ENCODE results near the gene GSTK1.
A peak's percentile ranks its signal among the peaks of the same experiment; 100 is the strongest.
"Not testable (repeated sequence)": the region's sequence is repeated elsewhere in the genome, so short reads cannot be mapped to it uniquely, and the experiment has no call there.

The GSTK1 gene

DNA sequence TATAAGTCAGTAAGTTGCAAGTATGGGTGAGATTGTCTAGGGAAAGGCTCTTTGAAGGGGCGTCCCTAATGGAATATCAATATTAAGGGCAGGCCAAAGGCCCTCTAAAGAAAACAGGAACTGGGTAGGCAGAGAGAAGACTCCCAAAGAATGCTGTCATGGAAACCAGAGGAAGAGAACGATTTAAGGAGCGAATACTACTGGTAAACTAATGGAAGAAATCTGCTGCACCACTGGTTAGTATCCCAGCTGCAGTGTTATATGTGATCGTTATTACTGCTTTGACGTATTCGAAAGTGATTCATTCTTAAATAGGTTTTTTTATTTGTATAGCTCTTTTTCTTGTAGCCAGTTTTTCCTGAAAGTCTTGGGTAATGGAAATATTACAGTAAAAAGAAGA, 26.2 kb downstream of the GSTK1 start:
- DNase-seq (ENCODE audit: low read depth, low spot score) = no peak
- peak overlapping the region; percentile 98 for H3K9ac ChIP-seq (ENCODE audit: insufficient read length)
- peaks cover 3% of the 10 kb centered on the region; the same call in 1 of the 2 replicates for H3K9me3 ChIP-seq (ENCODE audit: low read depth, low read length)
- TF ChIP-seq POLR2AphosphoS5 (IDR thresholded peaks at IDR 0.05; ENCODE audit: borderline replicate concordance, low read depth, low read length) (no peak), EZH2 (IDR thresholded peaks at IDR 0.05) (no peak), FOXP2 (optimal IDR thresholded peaks at IDR 0.05; ENCODE audit: control extremely low read depth, extremely low read length, insufficient read depth) (no peak)
- H3K27ac ChIP-seq = no peak overlapping the region
- H3K36me3 ChIP-seq (ENCODE audit: insufficient read depth, low read length) = peaks cover 41% of the 10 kb centered on the region
- peak overlapping the region; percentile 97 for H3K4me3 ChIP-seq

GRCh38 chr7:143289888-143290287, 26.6 kb downstream of the GSTK1 start:
- not testable (repeated sequence) for H3K27ac ChIP-seq

DNA sequence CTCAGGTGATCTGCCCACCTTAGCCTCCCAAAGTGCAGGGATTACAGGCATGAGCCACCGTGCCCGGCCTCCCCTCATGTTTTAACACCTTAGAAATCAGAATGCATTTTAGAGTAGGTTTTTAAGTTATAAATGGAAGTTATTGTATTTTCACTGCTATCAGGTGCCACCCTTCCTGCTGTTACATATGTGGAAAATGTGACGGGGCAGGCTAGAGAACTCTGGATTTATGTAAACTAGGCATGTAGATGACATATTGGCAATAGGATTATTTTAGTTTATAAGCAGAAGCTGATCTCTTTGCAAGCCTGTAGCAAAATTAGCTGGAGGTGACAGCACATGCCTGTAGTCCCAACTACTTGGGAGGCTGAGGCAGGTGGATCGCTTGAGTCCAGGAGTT, 27.1 kb downstream of the GSTK1 start:
- H3K4me3 ChIP-seq = peak overlapping the region; percentile 48
- no peak overlapping the region for H3K9ac ChIP-seq (ENCODE audit: insufficient read length)
- no peak overlapping the region for H3K27ac ChIP-seq
- H3K36me3 ChIP-seq (ENCODE audit: insufficient read depth, low read length) = peaks cover 50% of the 10 kb centered on the region
- DNase-seq (ENCODE audit: low read depth, low spot score) = no peak
- TF ChIP-seq EZH2 (IDR thresholded peaks at IDR 0.05) (no peak), POLR2AphosphoS5 (IDR thresholded peaks at IDR 0.05; ENCODE audit: borderline replicate concordance, low read depth, low read length) (no peak)
- H3K9me3 ChIP-seq (ENCODE audit: low read depth, low read length) = peaks cover 3% of the 10 kb centered on the region; the same call in 1 of the 2 replicates

More at GRCh38 chr7:143289888-143290287, 26.6 kb downstream of the GSTK1 start:
- DNase-seq (ENCODE audit: low read depth, low spot score); H3K9me3 ChIP-seq (ENCODE audit: low read depth, low read length): not testable (repeated sequence)
- peak overlapping the region; percentile 98 for H3K9ac ChIP-seq (ENCODE audit: insufficient read length)
- peak overlapping the region; percentile 97 for H3K4me3 ChIP-seq
- peaks cover 46% of the 10 kb centered on the region for H3K36me3 ChIP-seq (ENCODE audit: insufficient read depth, low read length)

DNA sequence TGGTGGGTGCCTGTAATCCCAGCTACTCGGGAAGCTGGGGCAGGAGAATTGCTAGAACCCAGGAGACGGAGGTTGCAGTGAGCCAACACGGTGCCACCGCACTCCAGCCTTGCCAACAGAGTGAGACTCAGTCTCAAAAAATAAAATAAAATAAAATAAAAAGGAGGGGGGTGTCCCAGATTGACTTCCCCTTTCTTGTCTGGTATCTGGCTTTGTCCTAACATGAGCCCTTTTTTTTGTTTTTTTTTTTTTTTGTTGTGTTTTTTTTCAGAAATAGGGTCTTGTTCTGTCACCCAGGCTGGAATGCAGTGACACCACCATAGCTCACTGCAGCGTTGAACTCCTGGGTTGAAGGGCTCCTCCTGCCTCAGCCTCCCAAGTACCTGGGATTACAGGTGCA, 29.6 kb downstream of the GSTK1 start:
- Histone ChIP-seq H3K9me3 (ENCODE audit: low read depth, low read length) (no peaks in the 10 kb centered on the region), H3K36me3 (ENCODE audit: insufficient read depth, low read length) (peaks cover 75% of the 10 kb centered on the region), H3K27ac (no peak overlapping the region), H3K4me3 (no peak overlapping the region), H3K9ac (ENCODE audit: insufficient read length) (no peak overlapping the region)
- no peak for DNase-seq (ENCODE audit: low read depth, low spot score)
- TF ChIP-seq EZH2 (IDR thresholded peaks at IDR 0.05) (no peak), FOXP2 (optimal IDR thresholded peaks at IDR 0.05; ENCODE audit: control extremely low read depth, extremely low read length, insufficient read depth) (no peak), POLR2AphosphoS5 (IDR thresholded peaks at IDR 0.05; ENCODE audit: borderline replicate concordance, low read depth, low read length) (no peak)

GRCh38 chr7:143295870-143296269, 32.6 kb downstream of the GSTK1 start:
- DNase-seq (ENCODE audit: low read depth, low spot score) = no peak
- H3K27ac ChIP-seq = peak overlapping the region; percentile 68
- no peaks in the 10 kb centered on the region for H3K9me3 ChIP-seq (ENCODE audit: low read depth, low read length)
- H3K36me3 ChIP-seq (ENCODE audit: insufficient read depth, low read length) = peaks cover 97% of the 10 kb centered on the region
- TF ChIP-seq POLR2AphosphoS5 (IDR thresholded peaks at IDR 0.05; ENCODE audit: borderline replicate concordance, low read depth, low read length) = no peak
- no peak for TF ChIP-seq EZH2 (IDR thresholded peaks at IDR 0.05)
- TF ChIP-seq FOXP2 (optimal IDR thresholded peaks at IDR 0.05; ENCODE audit: control extremely low read depth, extremely low read length, insufficient read depth) = no peak
- peak overlapping the region; percentile 32; the same call in 1 of the 2 replicates for H3K4me3 ChIP-seq
- no peak overlapping the region for H3K9ac ChIP-seq (ENCODE audit: insufficient read length)

DNA sequence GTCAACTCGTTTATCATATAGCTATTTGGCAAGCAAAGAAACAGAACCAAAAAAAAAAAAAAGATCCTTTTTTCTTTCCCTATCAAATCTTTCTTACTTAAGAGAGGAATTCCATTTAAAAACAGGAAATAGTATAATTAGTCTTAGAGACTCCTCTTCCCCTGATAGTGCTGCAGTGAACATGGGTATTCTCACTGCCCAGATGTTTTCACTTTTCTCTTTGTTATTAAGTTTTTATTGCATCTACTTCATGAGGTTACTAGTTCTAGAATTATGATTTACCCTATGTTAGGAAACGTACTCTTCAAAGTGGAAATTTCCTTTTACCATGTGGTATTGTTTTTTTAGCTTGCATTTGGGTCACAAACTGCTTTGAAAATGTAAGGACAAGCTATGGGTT, 33.4 kb downstream of the GSTK1 start:
- peak overlapping the region; percentile 32; the same call in 1 of the 2 replicates for H3K4me3 ChIP-seq
- peak overlapping the region; percentile 68 for H3K27ac ChIP-seq
- DNase-seq (ENCODE audit: low read depth, low spot score) = peak; percentile 65
- H3K9me3 ChIP-seq (ENCODE audit: low read depth, low read length) = no peaks in the 10 kb centered on the region
- TF ChIP-seq POLR2AphosphoS5 (IDR thresholded peaks at IDR 0.05; ENCODE audit: borderline replicate concordance, low read depth, low read length) (no peak; the same call in 1 of the 2 replicates), EZH2 (IDR thresholded peaks at IDR 0.05) (no peak), FOXP2 (optimal IDR thresholded peaks at IDR 0.05; ENCODE audit: control extremely low read depth, extremely low read length, insufficient read depth) (no peak)
- H3K36me3 ChIP-seq (ENCODE audit: insufficient read depth, low read length) = peaks cover 98% of the 10 kb centered on the region
- H3K9ac ChIP-seq (ENCODE audit: insufficient read length) = peak overlapping the region; percentile 11

- Histone ChIP-seq H3K9me3 (ENCODE audit: low read depth, low read length) (no peaks in the 10 kb centered on the region), H3K4me3 (no peak overlapping the region), H3K36me3 (ENCODE audit: insufficient read depth, low read length) (peaks cover 97% of the 10 kb centered on the region), H3K9ac (ENCODE audit: insufficient read length) (no peak overlapping the region), H3K27ac (no peak overlapping the region)
- no peak for DNase-seq (ENCODE audit: low read depth, low spot score)
- TF ChIP-seq POLR2AphosphoS5 (IDR thresholded peaks at IDR 0.05; ENCODE audit: borderline replicate concordance, low read depth, low read length) (no peak), FOXP2 (optimal IDR thresholded peaks at IDR 0.05; ENCODE audit: control extremely low read depth, extremely low read length, insufficient read depth) (no peak), EZH2 (IDR thresholded peaks at IDR 0.05) (no peak)
Observed at GRCh38 chr7:143299346-143299745, 36.1 kb downstream of the GSTK1 start.

GRCh38 chr7:143299840-143300239, 36.6 kb downstream of the GSTK1 start:
- Histone ChIP-seq H3K27ac (no peak overlapping the region), H3K4me3 (no peak overlapping the region), H3K9me3 (ENCODE audit: low read depth, low read length) (no peaks in the 10 kb centered on the region), H3K9ac (ENCODE audit: insufficient read length) (no peak overlapping the region), H3K36me3 (ENCODE audit: insufficient read depth, low read length) (peaks cover 97% of the 10 kb centered on the region)
- DNase-seq (ENCODE audit: low read depth, low spot score) = no peak
- TF ChIP-seq FOXP2 (optimal IDR thresholded peaks at IDR 0.05; ENCODE audit: control extremely low read depth, extremely low read length, insufficient read depth) (no peak), EZH2 (IDR thresholded peaks at IDR 0.05) (no peak), POLR2AphosphoS5 (IDR thresholded peaks at IDR 0.05; ENCODE audit: borderline replicate concordance, low read depth, low read length) (no peak)

Data from SK-N-MC (cell line).